GM12878 (cell line): ENCODE data around the gene NSG2. TPM values are rescaled to one million over a fixed set of nuclear protein-coding genes. Genes with fewer than 3 reads are reported as not detected.
A peak's percentile ranks its signal among the peaks of the same experiment; 100 is the strongest.

Experiments used
- ATAC-seq: fragments of 200-7000 bp; cut with Tn5 transposase; 3 replicates; pipeline ENCODE4 v1.9.1; 2020; ENCODE audit warnings: mild to moderate bottlenecking, moderate library complexity
- BruUV-seq: library from RNA; stranded (reverse); fragments of 400-500 nt; replicated peaks from 2 replicates; lab custom pipeline; 2021; lab: Mats Ljungman, UMichigan
- CTCF ChIA-PET: fragments of 300-600 bp; sonication (Branson Sonifier 250); formaldehyde crosslinking; extraction: SDS; loops from one replicate; lab custom pipeline; 2021; ENCODE audit warnings: inconsistent platforms; lab: Yijun Ruan, JAX
- POLR2A ChIA-PET: fragments of 350-600 bp; formaldehyde crosslinking; extraction: SDS; loops from one replicate; lab custom pipeline; 2021; ENCODE audit warnings: inconsistent platforms; lab: Charles Lee
- RAD21 ChIA-PET: fragments of 300-600 bp; sonication (Branson Sonifier 250); formaldehyde crosslinking; loops from one replicate; lab custom pipeline; 2023; ENCODE audit warnings: antibody characterized with exemption; ENCODE audit not compliant: unreplicated experiment; lab: Charles Lee
- SMC1A ChIA-PET: fragments of 300-600 bp; sonication (Branson Sonifier 250); formaldehyde crosslinking; loops from one replicate; lab custom pipeline; 2023; ENCODE audit not compliant: unreplicated experiment, uncharacterized antibody; lab: Charles Lee
- DNase-seq: peaks from one replicate; pipeline ENCODE4 v3.0.0-alpha.2; 2011; ENCODE audit warnings: low read depth, low spot score
- FAIRE-seq: peaks from 3 replicates; lab custom pipeline; 2011; peaks lifted over from hg19 to GRCh38; lab: Jason Lieb, UNC
- H2AFZ ChIP-seq: 2 replicates; pipeline ENCODE4 v1.6.0; 2011; ENCODE audit warnings: low read depth, low read length, control low read depth; ENCODE audit not compliant: control insufficient read depth
- H3K27ac ChIP-seq: 2 replicates; pipeline ENCODE4 v1.5.1; 2011; ENCODE audit warnings: control low read depth; ENCODE audit not compliant: control insufficient read depth, insufficient read depth
- H3K27me3 ChIP-seq, 2 experiments: replicated peaks in 1 of 2; 2 replicates each; pipeline versions ENCODE4 v1.6.0 to v1.6.1; 2011; ENCODE audit warnings: low read length in 1 of 2; ENCODE audit not compliant: control insufficient read depth in 2 of 2, insufficient read depth in 2 of 2
- H3K36me3 ChIP-seq, 2 experiments: 2 replicates each; pipeline ENCODE4 v1.5.1; 2011; ENCODE audit warnings: low read length in 1 of 2; ENCODE audit not compliant: control insufficient read depth in 2 of 2, insufficient read depth in 2 of 2
- H3K4me1 ChIP-seq: 2 replicates; pipeline ENCODE4 v1.6.1; 2011; ENCODE audit warnings: mild to moderate bottlenecking, low read length, moderate library complexity, mixed read lengths; ENCODE audit not compliant: control insufficient read depth, insufficient read depth
- H3K4me2 ChIP-seq: 2 replicates; pipeline ENCODE4 v1.6.0; 2011; ENCODE audit warnings: control low read depth; ENCODE audit not compliant: control insufficient read depth, insufficient read depth
- H3K4me3 ChIP-seq: fragments of 200-600 bp; sonication (generic); 2 replicates; pipeline ENCODE4 v1.5.1; 2016
- H3K79me2 ChIP-seq: 2 replicates; pipeline ENCODE4 v1.6.0; 2011; ENCODE audit warnings: low read length; ENCODE audit not compliant: control insufficient read depth, insufficient read depth
- H3K9ac ChIP-seq: 2 replicates; pipeline ENCODE4 v1.8.0; 2011; ENCODE audit warnings: low read length, control low read depth, mixed read lengths; ENCODE audit not compliant: control insufficient read depth, insufficient read depth
- H3K9me3 ChIP-seq: replicated peaks from 3 replicates; pipeline ENCODE4 v1.5.1; 2011; ENCODE audit warnings: mild to moderate bottlenecking, low read length; ENCODE audit not compliant: control insufficient read depth, insufficient read depth
- H4K20me1 ChIP-seq: 2 replicates; pipeline ENCODE4 v1.6.0; 2011; ENCODE audit not compliant: control insufficient read depth, insufficient read depth
- HDGF ChIP-seq: fragments of 450-650 bp; IDR thresholded peaks from 2 replicates; pipeline ENCODE4 v1.6.1; 2016; ENCODE audit warnings: antibody characterized with exemption
- WGBS: methylation state at CpG from one replicate; pipeline ENCODE4 v1.1.6; 2016; ENCODE audit warnings: low lambda C conversion rate; ENCODE audit not compliant: insufficient replicate concordance, insufficient coverage; ENCODE audit errors: missing lambda C conversion rate; 5-methylcytosine and 5-hydroxymethylcytosine counted together
- in situ Hi-C: fragments of 300-500 bp; cut with MboI; formaldehyde crosslinking; loops from 9 replicates; pipeline ENCODE4 v1.14.3; 2018; ENCODE audit warnings: mixed read lengths
- intact Hi-C: fragments of 100-400 bp; cut with micrococcal nuclease; formaldehyde crosslinking; loops from one replicate; pipeline ENCODE4 v1.14.2; 2022; ENCODE audit not compliant: unreplicated experiment
- polyA plus RNA-seq, 11 experiments: library from polyadenylated mRNA; depleted of rRNA in 4 of 11; unstranded in 6 of 11; stranded (reverse) in 5 of 11; fragments of >200 nt; fragmentation: Nextera tagmentation in 4 of 11; fragmentation: Illumina TruSeq in 1 of 11; extraction: Ambion mirVana in 4 of 11; extraction: Trizol in 1 of 11; gene quantifications; 1 replicate in 1 of 11; 2 replicates in 10 of 11; pipeline versions ENCODE4 v1.2.1 to v1.2.3, GENCODE V29; 2011 to 2016; ENCODE audit warnings: inconsistent platforms in 2 of 11, missing spikeins in 2 of 11, low read depth in 1 of 11
- total RNA-seq, 4 experiments: library from RNA; depleted of rRNA in 3 of 4; stranded (reverse); fragments of >200 nt in 3 of 4; fragmentation: Illumina TruSeq in 1 of 4; extraction: Trizol in 1 of 4; gene quantifications; 2 replicates each; pipeline versions ENCODE4 v1.2.1 to v1.2.3, GENCODE V29; 2013 to 2021
- TF ChIP-seq, protein P1 (sequence below): fragments of 450-650 bp; IDR thresholded peaks from 2 replicates; pipeline ENCODE4 v1.6.1; 2017; ENCODE audit warnings: borderline replicate concordance
- TF ChIP-seq, protein P2 (sequence below): IDR thresholded peaks from 2 replicates; pipeline ENCODE4 v1.6.1; 2011; ENCODE audit warnings: low read depth, low read length, improper control_type of control experiment, borderline replicate concordance

Gene NSG2
- total and polyA plus RNA-seq, 10 of the 15 experiments (the other 5 are each of a cell fraction or from before 2014, with no cell fraction given) = 0.04 to 0.14 TPM; not detected in 8

DNA sequence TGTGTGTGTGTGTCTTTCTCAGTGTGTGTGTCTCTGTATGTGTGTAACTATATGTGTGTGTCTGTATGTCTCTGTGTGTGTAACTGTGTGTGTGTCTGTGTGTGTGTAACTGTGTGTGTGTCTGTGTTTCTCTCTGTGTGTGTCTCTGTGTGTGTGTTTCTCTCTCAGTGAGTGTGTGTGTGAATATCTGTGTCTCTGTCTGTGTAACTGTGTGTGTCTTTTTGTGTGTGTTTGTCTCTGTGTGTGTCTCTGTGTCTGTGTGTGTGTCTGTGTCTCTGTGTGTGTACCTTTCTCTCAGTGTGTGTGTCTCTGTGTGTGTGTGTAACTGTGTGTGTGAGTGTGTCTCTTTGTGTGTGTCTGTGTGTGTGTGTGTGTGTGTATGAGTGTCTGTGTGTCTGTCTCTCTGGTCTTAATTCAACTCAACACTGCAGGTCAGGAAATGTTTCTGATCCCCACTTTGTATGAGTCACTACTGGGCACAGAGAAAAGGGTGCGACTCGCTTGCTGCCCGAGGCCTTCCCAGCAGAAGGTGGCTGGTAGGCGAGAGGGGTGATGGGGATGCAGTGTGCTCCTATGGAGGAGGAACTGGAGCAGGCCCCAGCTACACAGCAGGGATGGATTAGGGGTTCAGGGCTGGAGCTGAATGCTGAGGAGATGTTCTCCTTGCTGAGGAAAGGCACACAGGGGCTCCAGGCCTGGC lies 52.1 kb downstream of the NSG2 start:
- 48% methylated on average over 4 of the region's 4 CpGs for WGBS
- H3K27me3 ChIP-seq = 0 out of 4 replicates have a peak, but pooled peaks cover 0 to 2% of the 10 kb centered on the region in 2 experiments

More for the DNA sequence above, 52.1 kb downstream of the NSG2 start:
- H3K4me3 ChIP-seq = no peak overlapping the region
- H3K27ac ChIP-seq = no peak overlapping the region
- H4K20me1 ChIP-seq = no peaks in the 10 kb centered on the region
- H3K4me1 ChIP-seq = peaks cover 11% of the 10 kb centered on the region
- no peaks in the 10 kb centered on the region for H3K36me3 ChIP-seq
- no TSS peak for BruUV-seq
- no peaks in the 10 kb centered on the region for H3K9me3 ChIP-seq
- no peak overlapping the region for H3K9ac ChIP-seq
- no peak overlapping the region for H2AFZ ChIP-seq
- FAIRE-seq = no peak
- intact Hi-C loops = no loop called here
- in situ Hi-C loops = no loop called here
- no peak overlapping the region for H3K4me2 ChIP-seq
- no peak for ATAC-seq
- ChIA-PET POLR2A (no interaction called here), CTCF (no interaction called here), SMC1A (no interaction called here), RAD21 (no interaction called here)
- no peak for DNase-seq
- H3K79me2 ChIP-seq = no peaks in the 10 kb centered on the region
- TF ChIP-seq, protein P1, sequence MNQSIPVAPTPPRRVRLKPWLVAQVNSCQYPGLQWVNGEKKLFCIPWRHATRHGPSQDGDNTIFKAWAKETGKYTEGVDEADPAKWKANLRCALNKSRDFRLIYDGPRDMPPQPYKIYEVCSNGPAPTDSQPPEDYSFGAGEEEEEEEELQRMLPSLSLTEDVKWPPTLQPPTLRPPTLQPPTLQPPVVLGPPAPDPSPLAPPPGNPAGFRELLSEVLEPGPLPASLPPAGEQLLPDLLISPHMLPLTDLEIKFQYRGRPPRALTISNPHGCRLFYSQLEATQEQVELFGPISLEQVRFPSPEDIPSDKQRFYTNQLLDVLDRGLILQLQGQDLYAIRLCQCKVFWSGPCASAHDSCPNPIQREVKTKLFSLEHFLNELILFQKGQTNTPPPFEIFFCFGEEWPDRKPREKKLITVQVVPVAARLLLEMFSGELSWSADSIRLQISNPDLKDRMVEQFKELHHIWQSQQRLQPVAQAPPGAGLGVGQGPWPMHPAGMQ = 0 out of 2 replicates have a peak, but pooled peaks have one; percentile 9
- TF ChIP-seq, protein P2, sequence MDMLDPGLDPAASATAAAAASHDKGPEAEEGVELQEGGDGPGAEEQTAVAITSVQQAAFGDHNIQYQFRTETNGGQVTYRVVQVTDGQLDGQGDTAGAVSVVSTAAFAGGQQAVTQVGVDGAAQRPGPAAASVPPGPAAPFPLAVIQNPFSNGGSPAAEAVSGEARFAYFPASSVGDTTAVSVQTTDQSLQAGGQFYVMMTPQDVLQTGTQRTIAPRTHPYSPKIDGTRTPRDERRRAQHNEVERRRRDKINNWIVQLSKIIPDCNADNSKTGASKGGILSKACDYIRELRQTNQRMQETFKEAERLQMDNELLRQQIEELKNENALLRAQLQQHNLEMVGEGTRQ = no peak
- peak; percentile 67; the same call in 1 of the 2 replicates for TF ChIP-seq HDGF
